AG10803 (cell line): ENCODE measurements around the gene JPH3.

Experiments used
- DNase-seq: peaks from one replicate; pipeline ENCODE4 v3.0.0; 2010; ENCODE audit warnings: low read depth
- H3K4me3 ChIP-seq: 2 replicates; pipeline ENCODE4 v1.5.1; 2011; ENCODE audit warnings: mild to moderate bottlenecking, low read length, control low read depth
- CTCF ChIP-seq: conservative IDR thresholded peaks from 2 replicates; pipeline ENCODE4 v1.5.1; 2011; ENCODE audit warnings: mild to moderate bottlenecking, low read length, control low read depth, inconsistent platforms

The JPH3 gene

GRCh38 chr16:87697792-87698191, 95.5 kb downstream of the JPH3 start:
- no peak for DNase-seq
- H3K4me3 ChIP-seq, result no peak overlapping the region
- TF ChIP-seq CTCF, result no peak

- DNase-seq, result no peak
- no peak for TF ChIP-seq CTCF
Measured at GRCh38 chr16:87698241-87698640, 95.9 kb downstream of the JPH3 start.

GRCh38 chr16:87698676-87699199, 96.4 kb downstream of the JPH3 start:
- no peak for TF ChIP-seq CTCF
- DNase-seq, result no peak

More at GRCh38 chr16:87698241-87698640, 95.9 kb downstream of the JPH3 start:
- no peak overlapping the region for H3K4me3 ChIP-seq

GRCh38 chr16:87700406-87701077, 98.2 kb downstream of the JPH3 start:
- no peak overlapping the region for H3K4me3 ChIP-seq
- no peak for TF ChIP-seq CTCF
- no peak for DNase-seq

More at GRCh38 chr16:87698676-87699199, 96.4 kb downstream of the JPH3 start:
- H3K4me3 ChIP-seq, result no peak overlapping the region

- no peak overlapping the region for H3K4me3 ChIP-seq
- TF ChIP-seq CTCF, result no peak
Measured at GRCh38 chr16:87701078-87701460, 98.8 kb downstream of the JPH3 start.

GRCh38 chr16:87701505-87701921, 99.2 kb downstream of the JPH3 start:
- DNase-seq, result no peak
- no peak overlapping the region for H3K4me3 ChIP-seq
- no peak for TF ChIP-seq CTCF

More at GRCh38 chr16:87701078-87701460, 98.8 kb downstream of the JPH3 start:
- DNase-seq, result no peak

GRCh38 chr16:87702325-87702811, 100.1 kb downstream of the JPH3 start:
- no peak for DNase-seq
- H3K4me3 ChIP-seq, result no peak overlapping the region
- peak; percentile 40; the same call in 1 of the 2 replicates for TF ChIP-seq CTCF
